Neural progenitor cell (in vitro differentiated cells): ENCODE measurements around the gene SNIP1. TPM values are rescaled to one million over a fixed set of nuclear protein-coding genes. Genes with fewer than 3 reads are reported as not detected.
A peak's percentile ranks its signal among the peaks of the same experiment; 100 is the strongest.

ENCODE experiments used
- DNase-seq: peaks from one replicate; pipeline ENCODE4 v3.0.0-alpha.2; 2016; ENCODE audit warnings: low spot score
- H2AFZ ChIP-seq: fragments of 200-600 bp; sonication (generic); replicated peaks from 2 replicates; pipeline ENCODE4 v1.6.1; 2016; ENCODE audit warnings: antibody characterized with exemption
- H3F3A ChIP-seq: fragments of 200-600 bp; sonication (generic); 2 replicates; pipeline ENCODE4 v1.6.1; 2016; ENCODE audit warnings: antibody characterized with exemption, low read depth
- H3K27ac ChIP-seq: fragments of 200-600 bp; sonication (generic); 2 replicates; pipeline ENCODE4 v1.5.1; 2016; ENCODE audit warnings: mild to moderate bottlenecking
- H3K27me3 ChIP-seq: fragments of 200-600 bp; sonication (generic); 2 replicates; pipeline ENCODE4 v1.6.1; 2016; ENCODE audit warnings: mild to moderate bottlenecking, moderate library complexity
- H3K36me3 ChIP-seq: fragments of 200-600 bp; sonication (generic); 2 replicates; pipeline ENCODE4 v1.5.1; 2016
- H3K4me1 ChIP-seq: fragments of 200-600 bp; sonication (generic); 2 replicates; pipeline ENCODE4 v1.6.1; 2016; ENCODE audit warnings: mixed run types
- H3K4me2 ChIP-seq: fragments of 200-600 bp; sonication (generic); 2 replicates; pipeline ENCODE4 v1.6.1; 2016
- H3K4me3 ChIP-seq: fragments of 200-600 bp; sonication (generic); 2 replicates; pipeline ENCODE4 v1.5.1; 2016
- H3K79me2 ChIP-seq: fragments of 200-600 bp; sonication (generic); 2 replicates; pipeline ENCODE4 v1.6.1; 2016; ENCODE audit warnings: low read depth
- H3K9ac ChIP-seq: fragments of 200-600 bp; sonication (generic); 2 replicates; pipeline ENCODE4 v1.6.1; 2016
- H3K9me3 ChIP-seq: fragments of 200-600 bp; sonication (generic); 2 replicates; pipeline ENCODE4 v1.5.1; 2016; ENCODE audit warnings: low read depth
- H4K20me1 ChIP-seq: fragments of 200-600 bp; sonication (generic); 2 replicates; pipeline ENCODE4 v1.6.1; 2016; ENCODE audit warnings: low read depth
- H3K27ac Mint-ChIP-seq: 3 replicates; pipeline ENCODE4 v1.8.0; 2021; ENCODE audit warnings: mixed read lengths
- H3K27me3 Mint-ChIP-seq: 2 replicates; pipeline ENCODE4 v1.8.0; 2022; ENCODE audit warnings: low read depth, mild to moderate bottlenecking, inconsistent platforms, moderate library complexity, mixed read lengths; ENCODE audit not compliant: insufficient read depth
- H3K36me3 Mint-ChIP-seq: 3 replicates; pipeline ENCODE4 v1.8.0; 2021; ENCODE audit warnings: mixed read lengths
- H3K4me1 Mint-ChIP-seq: 3 replicates; pipeline ENCODE4 v1.8.0; 2021; ENCODE audit warnings: mixed read lengths
- H3K4me3 Mint-ChIP-seq: 3 replicates; pipeline ENCODE4 v1.8.0; 2021; ENCODE audit warnings: mild to moderate bottlenecking, moderate library complexity, mixed read lengths
- H3K9me3 Mint-ChIP-seq: 3 replicates; pipeline ENCODE4 v1.8.0; 2020; ENCODE audit warnings: mixed read lengths
- EZH2 ChIP-seq: fragments of 200-600 bp; sonication (generic); IDR thresholded peaks from 2 replicates; pipeline ENCODE4 v1.6.1; 2017; ENCODE audit warnings: antibody characterized with exemption, mild to moderate bottlenecking, moderate library complexity
- EZH2phosphoT487 ChIP-seq: fragments of 200-600 bp; sonication (generic); IDR thresholded peaks from 2 replicates; pipeline ENCODE4 v1.6.1; 2017; ENCODE audit warnings: antibody characterized with exemption
- total RNA-seq: library from RNA; depleted of rRNA; stranded (reverse); fragments of >200 nt; gene quantifications from 2 replicates; pipeline ENCODE4 v1.2.3, GENCODE V29; 2015; ENCODE audit warnings: low replicate concordance
- TF ChIP-seq, protein P1 (sequence below): fragments of 200-600 bp; sonication (generic); IDR thresholded peaks from 2 replicates; pipeline ENCODE4 v1.5.1; 2017; ENCODE audit warnings: antibody characterized with exemption, mild to moderate bottlenecking

SNIP1 gene, protein sequence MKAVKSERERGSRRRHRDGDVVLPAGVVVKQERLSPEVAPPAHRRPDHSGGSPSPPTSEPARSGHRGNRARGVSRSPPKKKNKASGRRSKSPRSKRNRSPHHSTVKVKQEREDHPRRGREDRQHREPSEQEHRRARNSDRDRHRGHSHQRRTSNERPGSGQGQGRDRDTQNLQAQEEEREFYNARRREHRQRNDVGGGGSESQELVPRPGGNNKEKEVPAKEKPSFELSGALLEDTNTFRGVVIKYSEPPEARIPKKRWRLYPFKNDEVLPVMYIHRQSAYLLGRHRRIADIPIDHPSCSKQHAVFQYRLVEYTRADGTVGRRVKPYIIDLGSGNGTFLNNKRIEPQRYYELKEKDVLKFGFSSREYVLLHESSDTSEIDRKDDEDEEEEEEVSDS
- 15.4 and 22.0 TPM in 2 replicates for total RNA-seq

DNA sequence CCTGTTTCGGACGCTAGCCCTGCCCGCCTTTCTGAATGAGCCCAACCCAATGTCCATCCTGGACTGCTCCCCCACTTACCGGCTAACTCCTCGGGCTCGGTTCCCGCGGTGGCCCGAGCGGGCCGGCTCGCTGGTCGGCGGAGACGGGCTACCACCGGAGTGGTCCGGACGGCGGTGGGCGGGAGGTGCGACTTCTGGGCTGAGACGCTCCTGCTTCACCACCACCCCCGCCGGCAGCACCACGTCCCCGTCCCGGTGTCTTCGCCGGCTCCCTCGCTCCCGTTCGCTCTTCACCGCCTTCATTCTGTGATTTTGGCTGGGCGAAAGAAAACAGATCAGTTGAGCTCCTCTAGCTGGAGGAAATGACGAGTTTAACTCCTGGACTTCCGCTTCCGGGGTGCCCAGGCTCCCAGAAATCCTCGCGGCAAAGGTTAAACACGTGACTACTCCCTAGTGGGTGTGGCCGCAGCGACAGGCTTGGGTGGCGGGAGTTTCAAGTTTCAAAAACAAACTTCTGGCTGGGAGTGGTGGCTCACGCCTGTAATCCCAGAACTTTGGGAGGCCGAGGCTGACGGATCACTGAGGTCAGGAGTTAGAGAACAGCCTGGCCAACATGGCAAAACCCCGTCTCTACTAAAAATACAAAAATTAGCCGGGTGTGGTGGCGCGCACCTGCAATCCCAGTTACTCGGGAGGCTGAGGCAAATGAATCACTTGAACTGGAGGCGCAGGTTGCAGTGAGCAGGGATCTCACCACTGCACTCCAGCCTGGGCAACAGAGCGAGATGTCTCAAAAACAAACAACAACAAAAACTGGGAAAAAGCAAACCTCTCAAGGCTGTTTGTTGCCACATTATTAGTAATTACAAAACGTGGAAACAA lies at the start of gene SNIP1:
SNIP1 (minus strand) TSS at position 367 of the 882 bp plus-strand sequence; CDS start at position 303, 64 bp downstream.
- no peaks in the 10 kb centered on the region for H3K9me3 Mint-ChIP-seq
- H3K4me2 ChIP-seq: peak within 1 kb of the TSS; percentile 100
- TF ChIP-seq EZH2phosphoT487 (no peak), EZH2 (peak; percentile 38)
- H3K4me3 ChIP-seq: peak within 1 kb of the TSS; percentile 97
- peaks cover 6% of the 10 kb centered on the region for H3K36me3 Mint-ChIP-seq
- H3K27me3 ChIP-seq: no peaks in the 10 kb centered on the region
- peaks cover 5% of the 10 kb centered on the region for H3K27me3 Mint-ChIP-seq
- H3K79me2 ChIP-seq: peaks cover 42% of the 10 kb centered on the region
- H2AFZ ChIP-seq: peak within 1 kb of the TSS; percentile 85
- no peaks in the 10 kb centered on the region for H3K9me3 ChIP-seq
- H3K4me3 Mint-ChIP-seq: peak within 1 kb of the TSS; percentile 99
- no peaks in the 10 kb centered on the region for H3F3A ChIP-seq
- DNase-seq: peak; percentile 93
- H4K20me1 ChIP-seq: peaks cover 34% of the 10 kb centered on the region
- H3K9ac ChIP-seq: peak within 1 kb of the TSS; percentile 96
- peaks cover 15% of the 10 kb centered on the region for H3K4me1 ChIP-seq
- H3K27ac ChIP-seq: peak within 1 kb of the TSS; percentile 76
- peak within 1 kb of the TSS; percentile 15 for H3K27ac Mint-ChIP-seq
- H3K36me3 ChIP-seq: no peaks in the 10 kb centered on the region
- peaks cover 42% of the 10 kb centered on the region for H3K4me1 Mint-ChIP-seq

DNA sequence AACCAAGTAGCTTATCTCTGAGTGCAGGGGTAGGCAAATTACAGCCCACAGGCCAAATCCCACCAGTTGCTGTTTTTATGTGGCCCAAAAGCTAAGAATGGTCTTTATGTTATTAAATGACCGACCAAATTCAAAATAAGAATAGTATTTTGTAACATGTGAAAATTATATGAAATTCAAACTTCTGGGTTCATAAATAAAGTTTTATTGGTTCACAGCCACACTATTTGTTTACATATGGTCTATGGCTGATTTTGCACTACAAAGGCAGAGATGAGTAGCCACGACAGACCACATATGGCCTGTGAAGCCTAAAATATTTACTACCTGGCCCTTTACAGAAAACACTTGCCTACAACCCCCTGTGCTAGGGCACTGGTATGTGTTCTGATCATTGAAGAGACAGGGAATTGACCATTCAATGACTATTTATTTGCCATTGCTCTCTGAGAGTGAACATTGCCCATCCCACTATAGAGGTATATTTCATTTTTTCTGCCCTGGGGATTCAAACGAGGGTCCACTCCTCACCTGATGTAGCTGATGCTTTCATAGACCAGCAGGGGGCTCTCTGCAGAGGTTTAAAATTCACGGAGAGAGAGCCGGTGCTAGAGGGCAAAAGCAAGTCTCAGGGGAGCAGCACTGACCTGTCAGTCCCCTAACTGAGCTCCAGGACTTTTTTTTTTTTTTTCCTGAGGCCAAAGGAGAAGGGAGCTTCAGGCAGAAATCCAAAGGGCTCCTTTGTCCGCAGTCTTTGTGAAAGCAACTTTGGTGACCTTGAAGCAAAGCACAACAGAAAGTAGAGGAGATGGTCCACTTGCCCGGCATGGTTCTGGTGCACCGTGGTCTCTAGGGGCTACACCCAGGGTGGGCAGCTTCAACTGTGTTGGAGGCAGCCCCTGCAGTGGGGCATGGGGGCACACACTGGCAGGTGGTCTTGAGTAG lies 48.9 kb upstream of the SNIP1 start:
- no peak for TF ChIP-seq EZH2
- TF ChIP-seq, protein P1, sequence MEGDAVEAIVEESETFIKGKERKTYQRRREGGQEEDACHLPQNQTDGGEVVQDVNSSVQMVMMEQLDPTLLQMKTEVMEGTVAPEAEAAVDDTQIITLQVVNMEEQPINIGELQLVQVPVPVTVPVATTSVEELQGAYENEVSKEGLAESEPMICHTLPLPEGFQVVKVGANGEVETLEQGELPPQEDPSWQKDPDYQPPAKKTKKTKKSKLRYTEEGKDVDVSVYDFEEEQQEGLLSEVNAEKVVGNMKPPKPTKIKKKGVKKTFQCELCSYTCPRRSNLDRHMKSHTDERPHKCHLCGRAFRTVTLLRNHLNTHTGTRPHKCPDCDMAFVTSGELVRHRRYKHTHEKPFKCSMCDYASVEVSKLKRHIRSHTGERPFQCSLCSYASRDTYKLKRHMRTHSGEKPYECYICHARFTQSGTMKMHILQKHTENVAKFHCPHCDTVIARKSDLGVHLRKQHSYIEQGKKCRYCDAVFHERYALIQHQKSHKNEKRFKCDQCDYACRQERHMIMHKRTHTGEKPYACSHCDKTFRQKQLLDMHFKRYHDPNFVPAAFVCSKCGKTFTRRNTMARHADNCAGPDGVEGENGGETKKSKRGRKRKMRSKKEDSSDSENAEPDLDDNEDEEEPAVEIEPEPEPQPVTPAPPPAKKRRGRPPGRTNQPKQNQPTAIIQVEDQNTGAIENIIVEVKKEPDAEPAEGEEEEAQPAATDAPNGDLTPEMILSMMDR: peak; percentile 80
- H2AFZ ChIP-seq: no peak overlapping the region
- no peaks in the 10 kb centered on the region for H3K9me3 ChIP-seq
- no peaks in the 10 kb centered on the region for H3F3A ChIP-seq
- no peak overlapping the region for H3K4me3 ChIP-seq
- H3K4me3 Mint-ChIP-seq: peak overlapping the region; percentile 43
- no peaks in the 10 kb centered on the region for H3K9me3 Mint-ChIP-seq
- H3K36me3 ChIP-seq: no peaks in the 10 kb centered on the region
- H3K4me1 ChIP-seq: no peaks in the 10 kb centered on the region
- H3K27me3 ChIP-seq: peaks cover 89% of the 10 kb centered on the region
- peaks cover 14% of the 10 kb centered on the region for H3K4me1 Mint-ChIP-seq
- no peak overlapping the region for H3K27ac Mint-ChIP-seq
- no peak overlapping the region for H3K9ac ChIP-seq
- no peak overlapping the region for H3K4me2 ChIP-seq
- peak; percentile 87 for DNase-seq
- H4K20me1 ChIP-seq: no peaks in the 10 kb centered on the region
- H3K27me3 Mint-ChIP-seq: peaks cover 14% of the 10 kb centered on the region
- no peaks in the 10 kb centered on the region for H3K79me2 ChIP-seq
- no peak overlapping the region for H3K27ac ChIP-seq
- no peaks in the 10 kb centered on the region for H3K36me3 Mint-ChIP-seq

DNA sequence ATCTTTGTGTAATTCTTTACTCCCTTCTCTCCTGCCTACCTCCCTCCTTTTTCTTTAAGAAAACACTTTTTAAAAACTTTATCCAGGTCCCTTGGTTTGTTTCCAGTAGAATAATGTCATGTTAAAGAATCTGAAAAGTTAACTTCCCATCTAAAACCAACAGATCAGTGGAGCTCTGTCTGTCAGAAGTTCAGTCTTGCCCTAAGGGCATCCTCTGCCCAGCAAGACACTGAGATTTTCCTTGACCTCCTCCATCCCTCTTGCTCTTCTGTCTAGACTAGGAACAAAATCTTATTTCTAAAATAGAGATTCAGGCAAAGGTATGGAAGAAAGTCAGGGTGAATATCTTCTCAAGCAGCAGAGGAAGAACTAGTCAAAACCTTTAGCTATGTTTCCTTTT lies 47.3 kb upstream of the SNIP1 start:
- H3K4me2 ChIP-seq: no peak overlapping the region
- peaks cover 89% of the 10 kb centered on the region for H3K27me3 ChIP-seq
- Mint-ChIP-seq H3K27me3 (peaks cover 14% of the 10 kb centered on the region), H3K4me3 (no peak overlapping the region), H3K27ac (peak overlapping the region; percentile 7), H3K4me1 (peaks cover 19% of the 10 kb centered on the region), H3K36me3 (no peaks in the 10 kb centered on the region), H3K9me3 (no peaks in the 10 kb centered on the region)
- H3F3A ChIP-seq: no peaks in the 10 kb centered on the region
- no peaks in the 10 kb centered on the region for H4K20me1 ChIP-seq
- H3K27ac ChIP-seq: no peak overlapping the region
- no peak overlapping the region for H2AFZ ChIP-seq
- H3K9me3 ChIP-seq: no peaks in the 10 kb centered on the region
- TF ChIP-seq, protein P1: no peak
- TF ChIP-seq EZH2phosphoT487: no peak
- no peak for TF ChIP-seq EZH2
- no peak overlapping the region for H3K4me3 ChIP-seq
- no peak overlapping the region for H3K9ac ChIP-seq
- no peaks in the 10 kb centered on the region for H3K36me3 ChIP-seq
- no peaks in the 10 kb centered on the region for H3K79me2 ChIP-seq
- no peak for DNase-seq
- no peaks in the 10 kb centered on the region for H3K4me1 ChIP-seq
